Measurements from ENCODE around the gene VEGFC. TPM values are rescaled to one million over a fixed set of nuclear protein-coding genes. Genes with fewer than 3 reads are reported as not detected.

The VEGFC gene
- total and polyA plus RNA-seq, 10 of the 15 experiments (the other 5 are each of a cell fraction or from before 2014, with no cell fraction given): 0.03 to 0.04 TPM; not detected in 8

GRCh38 chr4:176775338-176775737 is 17.4 kb downstream of the VEGFC start (continued):
- TF ChIP-seq E2F8 (IDR thresholded peaks at IDR 0.05; ENCODE audit: low read depth, partially characterized antibody) (no peak), KAT2A (conservative IDR thresholded peaks at IDR 0.05; ENCODE audit: control insufficient read depth, low read depth, low read length) (no peak), ASH2L (IDR thresholded peaks at IDR 0.05; ENCODE audit: borderline replicate concordance, low read depth) (no peak), ZNF687 (IDR thresholded peaks at IDR 0.05) (no peak), RB1 (IDR thresholded peaks at IDR 0.05; ENCODE audit: borderline replicate concordance) (no peak), RAD51 (IDR thresholded peaks at IDR 0.05) (no peak), SRF (IDR thresholded peaks at IDR 0.05; ENCODE audit: low read depth in 2 of 2, low read length in 2 of 2) (no peak), ZNF207 (IDR thresholded peaks at IDR 0.05; ENCODE audit: borderline replicate concordance) (no peak)
- TF ChIP-seq, protein P1, sequence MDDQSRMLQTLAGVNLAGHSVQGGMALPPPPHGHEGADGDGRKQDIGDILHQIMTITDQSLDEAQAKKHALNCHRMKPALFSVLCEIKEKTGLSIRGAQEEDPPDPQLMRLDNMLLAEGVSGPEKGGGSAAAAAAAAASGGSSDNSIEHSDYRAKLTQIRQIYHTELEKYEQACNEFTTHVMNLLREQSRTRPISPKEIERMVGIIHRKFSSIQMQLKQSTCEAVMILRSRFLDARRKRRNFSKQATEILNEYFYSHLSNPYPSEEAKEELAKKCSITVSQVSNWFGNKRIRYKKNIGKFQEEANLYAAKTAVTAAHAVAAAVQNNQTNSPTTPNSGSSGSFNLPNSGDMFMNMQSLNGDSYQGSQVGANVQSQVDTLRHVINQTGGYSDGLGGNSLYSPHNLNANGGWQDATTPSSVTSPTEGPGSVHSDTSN (IDR thresholded peaks at IDR 0.05; ENCODE audit: insufficient replicate concordance, low read depth, low read length): no peak
